HG03378 (cell line): ENCODE measurements around the gene DKK3.

Experiments
- ATAC-seq: cut with Tn5 transposase; IDR thresholded peaks from one replicate; pipeline ENCODE4 v1.9.1; 2021; ENCODE audit warnings: mild to moderate bottlenecking, moderate library complexity; ENCODE audit not compliant: unreplicated experiment

Gene DKK3

DNA sequence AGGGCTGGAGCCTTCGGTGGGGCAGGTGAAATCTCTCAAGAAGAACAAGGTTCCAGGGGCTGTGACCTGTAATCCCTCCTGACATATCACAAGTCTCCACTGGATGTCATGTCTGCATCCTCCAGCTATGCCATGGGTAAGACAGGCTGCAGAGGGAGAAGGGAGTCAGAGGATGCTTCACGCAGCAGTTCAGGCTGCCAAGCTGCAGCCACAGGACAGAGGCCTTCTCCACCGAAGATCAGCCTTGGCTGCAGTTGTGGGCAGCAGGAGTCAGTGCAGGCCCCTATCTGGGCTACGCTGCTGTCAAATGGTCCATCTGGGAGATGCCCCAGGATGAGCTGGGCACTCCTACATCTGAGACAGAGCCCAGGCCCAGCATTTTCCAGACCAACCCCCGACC is 25.0 kb downstream of the DKK3 start:
- ATAC-seq = no peak

DNA sequence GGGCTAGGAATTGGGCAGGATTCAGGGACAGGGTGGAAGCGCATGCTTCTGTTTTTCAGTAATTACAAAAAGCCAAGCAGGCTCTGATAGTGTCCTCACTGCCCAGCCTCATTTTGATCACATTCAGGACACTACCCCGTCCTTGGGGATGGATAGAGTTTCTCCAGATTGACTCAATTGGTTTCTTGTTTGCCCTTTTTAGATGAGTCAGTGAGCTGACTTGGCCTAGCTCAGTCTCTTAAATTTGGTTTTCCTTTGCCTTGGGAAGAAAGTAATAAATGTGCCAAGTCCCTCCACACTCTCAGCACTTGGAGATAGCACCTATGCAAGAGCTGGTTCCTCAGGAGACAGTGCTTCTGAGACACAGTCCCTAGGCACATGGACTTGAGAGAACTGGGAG is 25.5 kb downstream of the DKK3 start:
- no peak for ATAC-seq

DNA sequence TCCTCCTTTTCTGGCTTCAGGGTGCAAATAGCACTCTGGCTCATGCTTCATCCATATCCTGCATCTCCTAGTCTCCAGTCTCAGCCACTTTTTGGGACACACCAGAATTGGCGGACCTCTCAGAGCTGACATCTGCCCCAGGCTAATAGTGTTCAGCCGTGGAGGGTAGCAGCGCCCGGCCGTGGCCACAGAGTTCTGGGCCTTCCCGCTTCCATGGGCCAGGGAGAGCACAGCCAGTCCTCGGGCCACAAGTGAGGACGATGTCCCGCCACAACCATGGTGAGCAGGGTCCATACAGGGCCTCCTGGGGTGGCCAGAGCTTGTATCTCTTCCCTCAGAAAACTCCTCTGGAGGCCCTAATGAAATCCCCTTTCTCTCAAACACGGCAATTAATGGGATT is 26.0 kb downstream of the DKK3 start:
- no peak for ATAC-seq

DNA sequence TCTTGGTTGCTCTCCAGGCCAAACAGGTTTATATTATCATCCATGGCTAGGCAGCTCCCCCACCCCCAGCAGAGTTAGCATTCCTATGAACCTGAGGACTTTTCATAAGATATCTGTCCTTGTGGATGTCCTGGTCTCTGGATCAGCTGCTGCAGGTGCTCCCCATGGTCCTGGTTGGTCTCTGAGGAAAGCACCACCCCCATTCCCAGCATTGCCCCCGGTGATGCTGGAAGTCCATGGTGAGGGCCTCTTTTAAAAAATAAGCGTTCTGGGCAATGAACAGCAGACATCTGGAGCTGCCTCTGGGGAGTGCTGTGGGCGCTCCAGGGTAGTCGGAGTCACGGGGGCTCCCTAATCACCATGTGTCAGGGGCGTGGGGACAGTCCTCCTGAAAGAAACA is 26.6 kb downstream of the DKK3 start:
- ATAC-seq = no peak

DNA sequence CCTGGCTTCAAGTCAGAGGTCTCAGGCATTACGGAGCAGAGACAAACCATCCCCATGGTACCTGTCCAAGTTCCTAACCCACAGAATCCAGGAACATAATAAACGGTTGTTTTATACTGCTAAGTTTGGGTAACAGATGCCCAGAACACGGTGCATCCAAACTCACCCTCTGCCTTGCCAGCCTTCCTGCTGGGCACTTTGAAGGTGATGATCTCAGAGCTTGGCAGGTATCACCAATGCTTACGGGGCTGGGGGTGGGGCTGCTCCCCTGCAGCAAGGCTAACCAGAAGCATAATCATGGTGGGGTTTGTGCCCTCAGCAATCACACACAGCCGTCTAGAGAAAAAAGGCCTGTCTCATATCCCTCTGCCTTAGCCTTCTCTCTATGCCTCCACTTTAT is 27.1 kb downstream of the DKK3 start:
- no peak for ATAC-seq

DNA sequence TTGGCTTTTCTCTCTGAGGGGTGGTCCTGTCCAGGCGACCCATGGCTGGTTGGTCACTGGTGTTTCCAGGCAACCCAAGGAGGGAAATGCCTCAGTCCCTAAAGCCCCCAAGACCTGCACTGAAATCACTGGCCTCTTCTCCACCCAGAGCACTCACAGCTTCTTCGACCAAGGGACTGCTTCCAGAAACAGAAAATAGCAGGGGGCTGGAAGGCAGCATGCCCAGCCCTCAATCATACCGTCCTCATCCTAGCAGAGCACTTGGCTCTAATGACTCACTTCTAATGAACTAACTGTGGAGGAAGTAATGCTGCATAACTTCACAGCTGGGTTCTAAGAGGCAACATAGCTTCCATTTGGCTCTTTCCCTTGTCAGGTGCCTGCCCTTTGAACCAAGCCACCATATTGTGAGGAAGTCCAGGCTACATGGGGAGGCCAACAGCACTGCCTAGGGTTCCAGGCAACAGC is 27.6 kb downstream of the DKK3 start:
- no peak for ATAC-seq

DNA sequence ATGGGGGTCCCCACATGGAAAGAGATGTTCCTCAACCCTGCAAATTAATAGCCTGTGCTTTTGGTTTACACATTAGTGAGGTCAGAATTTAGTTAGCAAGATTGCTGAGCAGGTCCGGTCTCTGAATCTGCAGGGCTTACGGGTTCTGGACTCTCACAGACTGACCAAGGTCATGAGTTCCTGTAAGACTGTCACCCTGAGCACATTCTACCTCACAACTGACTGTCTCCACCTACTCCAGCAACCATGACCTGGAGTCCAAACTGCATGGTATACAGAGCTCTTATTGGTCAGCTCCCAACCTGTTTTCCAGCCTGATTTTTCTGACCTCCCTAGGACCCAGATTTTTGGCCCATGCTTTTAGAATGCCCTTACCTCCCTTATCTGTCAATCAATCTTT is 28.2 kb downstream of the DKK3 start:
- ATAC-seq = no peak

DNA sequence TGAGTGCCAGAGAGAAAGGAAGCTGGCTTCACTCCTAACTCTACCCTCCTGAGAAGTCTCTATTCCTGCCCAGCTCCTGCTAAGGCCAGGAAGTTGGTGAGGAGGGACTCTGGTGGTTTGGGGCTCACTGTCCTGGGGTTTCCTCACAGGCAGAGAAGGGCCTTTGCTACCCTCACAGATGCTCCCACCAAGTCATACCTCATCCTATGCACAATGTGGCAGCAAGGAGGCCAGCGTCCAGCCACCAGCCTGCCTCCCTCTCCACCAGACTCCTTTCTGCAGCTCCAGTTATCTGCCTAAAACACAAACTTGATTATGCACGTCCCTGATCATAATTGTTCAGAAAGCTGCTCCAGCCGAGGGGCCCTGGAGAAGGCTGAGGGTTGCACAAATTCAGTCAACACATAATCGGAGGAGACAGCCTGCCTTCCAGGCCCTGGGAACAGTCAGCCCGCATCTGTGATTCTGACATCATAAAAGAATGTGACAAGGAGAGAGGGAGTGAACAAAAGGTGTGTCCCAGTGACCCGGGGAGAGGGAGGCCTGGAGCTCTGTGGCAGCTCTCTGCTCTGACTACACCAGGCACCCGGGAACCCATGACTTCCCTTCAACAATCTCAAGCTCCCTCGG is 28.8 kb downstream of the DKK3 start:
- no peak for ATAC-seq

DNA sequence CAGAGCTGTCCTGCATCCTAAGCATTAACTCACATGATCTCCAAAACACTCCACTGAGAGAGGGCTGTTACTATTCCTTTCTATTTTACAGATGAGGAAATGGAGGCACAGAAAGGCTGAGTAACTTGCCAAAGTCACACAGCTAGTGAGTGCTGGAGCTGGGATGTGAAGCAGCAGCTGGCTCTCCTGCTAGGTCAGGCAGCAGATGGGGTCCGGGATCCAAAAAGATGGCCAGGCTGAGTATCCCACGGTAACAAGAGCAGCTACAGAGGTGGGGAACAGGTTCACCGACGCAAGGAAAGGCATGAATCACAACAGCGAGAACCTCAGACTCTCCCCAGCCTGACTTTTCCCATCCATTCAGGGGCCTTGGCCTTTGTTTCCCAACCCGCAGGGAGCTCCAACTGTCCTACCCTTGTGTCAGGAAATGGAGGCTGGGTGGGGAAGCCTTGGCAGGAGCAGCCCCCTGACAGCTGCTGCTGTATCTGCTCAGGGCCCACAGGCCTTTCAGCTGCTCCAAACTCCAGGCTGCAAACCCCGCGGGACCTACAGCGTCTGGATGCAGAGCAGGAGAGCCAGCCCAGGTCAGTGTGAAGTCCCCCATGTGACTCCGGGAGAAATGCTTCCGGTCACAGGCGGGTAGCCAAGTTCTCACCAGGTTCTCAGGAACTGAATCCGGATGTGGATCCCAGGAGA is 29.5 kb downstream of the DKK3 start:
- no peak for ATAC-seq

DNA sequence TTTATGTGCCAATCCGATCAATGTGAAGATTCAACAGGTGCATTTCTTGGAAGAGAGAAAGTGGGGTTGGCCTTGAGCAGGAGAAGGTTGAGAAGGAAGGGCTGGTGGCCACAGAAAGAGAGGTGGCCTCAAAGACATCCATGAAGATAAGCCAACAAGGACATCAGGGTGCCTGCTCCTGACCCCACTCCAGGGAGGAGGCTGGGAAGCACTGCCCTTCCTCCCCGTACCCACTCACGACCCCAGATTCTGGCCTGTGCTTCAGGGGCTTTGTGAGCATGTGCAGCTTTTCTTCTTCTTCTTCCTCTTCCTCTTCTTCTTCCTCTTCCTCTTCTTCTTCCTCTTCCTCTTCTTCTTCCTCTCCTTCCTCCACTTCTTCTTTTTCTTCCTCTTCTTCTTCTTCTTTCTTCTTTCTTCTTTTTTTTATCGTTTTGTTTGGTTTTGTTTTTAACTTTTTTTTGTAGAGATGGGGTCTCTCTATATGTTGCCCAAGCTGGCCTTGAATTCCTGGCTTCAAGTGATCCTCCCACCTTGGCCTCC is 30.3 kb downstream of the DKK3 start:
- no peak for ATAC-seq

DNA sequence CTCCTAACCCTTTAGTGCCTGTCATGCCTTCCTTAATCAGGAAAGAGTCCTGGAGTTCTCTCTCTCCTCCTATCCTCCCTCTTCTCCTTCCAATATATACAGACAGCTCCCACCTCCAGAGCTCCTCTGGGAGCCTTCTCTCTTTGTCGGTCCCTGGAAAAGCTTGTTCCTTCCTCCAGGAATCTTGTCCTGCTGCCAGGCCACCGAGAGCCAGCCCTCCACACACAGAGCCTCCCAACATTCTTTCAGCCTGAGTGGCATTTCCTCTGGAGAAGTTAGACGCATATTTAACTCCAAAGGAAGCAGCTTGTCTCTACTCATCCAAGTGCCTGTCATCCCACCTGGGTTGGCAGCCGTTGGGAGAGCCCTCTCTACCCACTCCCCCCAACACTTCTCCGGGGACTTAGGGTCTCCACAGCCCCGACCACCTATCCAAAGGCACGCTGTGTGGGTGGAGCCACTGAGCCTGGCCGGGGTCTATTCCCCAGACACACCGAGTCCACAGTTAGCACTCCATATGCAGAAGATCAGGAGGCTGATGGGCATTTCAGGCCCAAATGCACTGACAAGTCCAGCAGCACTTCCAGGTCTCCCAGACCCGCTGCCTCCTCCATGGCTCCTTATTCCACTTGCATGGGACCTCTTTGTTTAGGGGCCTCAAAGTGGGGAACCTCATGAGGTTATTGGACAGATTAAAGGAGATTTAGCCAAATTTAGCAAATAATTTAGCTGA is 31.1 kb downstream of the DKK3 start:
- ATAC-seq = no peak

DNA sequence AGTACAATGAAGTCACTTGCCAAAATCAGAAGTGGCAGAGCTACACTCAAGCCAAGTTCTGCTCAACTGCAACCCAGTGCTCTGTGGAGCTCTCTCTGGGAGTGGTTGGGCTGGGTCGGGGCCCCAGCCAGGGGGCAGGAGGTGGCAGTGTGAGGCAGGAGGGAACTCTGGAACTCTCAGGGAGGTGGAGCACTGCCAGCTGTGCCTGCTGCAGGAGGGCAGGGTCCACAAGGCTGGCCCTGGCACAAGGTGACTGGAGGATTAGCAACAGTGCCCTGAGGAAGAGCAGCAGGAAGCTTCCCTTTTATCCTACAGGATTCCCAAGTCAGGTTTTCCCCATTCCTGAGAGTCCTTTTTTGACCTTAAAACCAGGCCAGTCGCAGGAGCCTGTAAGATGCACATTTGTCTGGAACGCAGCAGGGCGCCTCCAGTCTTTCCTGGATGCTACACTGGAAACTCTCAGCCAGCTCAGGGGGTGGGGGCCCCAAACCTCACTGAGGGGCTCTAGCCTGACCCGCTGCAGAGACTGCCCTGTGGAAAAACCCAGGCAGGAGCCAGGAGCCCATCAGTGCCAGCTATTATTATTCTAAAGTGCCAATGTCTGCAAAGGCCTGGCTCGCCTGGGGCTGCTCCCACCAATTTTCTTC is 31.8 kb downstream of the DKK3 start:
- no peak for ATAC-seq

DNA sequence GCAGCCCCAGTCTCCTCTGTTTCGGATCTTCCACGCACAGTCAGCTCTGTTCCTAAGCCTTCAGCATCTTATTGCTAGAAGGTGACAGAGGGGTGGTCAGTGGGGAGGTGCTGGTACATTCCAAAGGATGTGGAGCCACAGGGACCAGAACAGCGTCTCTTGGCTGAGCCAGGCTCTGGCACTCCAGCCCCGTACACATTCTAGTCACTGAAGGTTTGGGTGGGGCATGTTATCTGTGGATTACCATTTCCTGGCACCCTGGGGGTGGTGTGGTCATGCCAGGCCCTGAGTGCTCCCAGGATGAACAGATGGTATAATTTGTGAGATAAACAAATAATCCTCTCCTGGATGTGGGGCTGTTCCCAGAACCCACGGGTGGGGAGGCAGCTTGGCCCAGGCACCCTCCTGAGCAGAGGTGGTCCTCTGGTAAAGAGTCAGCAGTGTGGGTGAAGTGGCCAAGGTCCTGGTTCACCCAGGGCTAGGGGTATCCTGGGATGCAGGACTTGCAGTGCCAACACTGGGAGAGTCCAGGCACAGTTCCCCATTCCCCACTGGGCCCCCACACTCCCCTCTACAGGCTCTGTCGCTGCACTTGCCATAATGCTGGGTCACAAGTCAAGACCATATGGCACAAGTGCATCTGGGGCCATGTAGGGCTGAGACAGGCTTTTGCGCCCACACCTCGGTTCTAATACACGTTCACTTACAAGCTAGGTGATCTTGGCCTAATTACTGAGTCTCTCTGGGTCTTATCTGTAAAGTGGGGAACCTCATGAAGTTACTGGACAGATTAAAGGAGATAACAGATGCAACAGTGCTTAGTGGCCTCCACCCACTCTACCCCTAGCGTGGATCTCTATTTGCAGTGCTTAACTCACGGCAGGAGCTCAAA is 33.0 kb downstream of the DKK3 start:
- ATAC-seq = no peak

DNA sequence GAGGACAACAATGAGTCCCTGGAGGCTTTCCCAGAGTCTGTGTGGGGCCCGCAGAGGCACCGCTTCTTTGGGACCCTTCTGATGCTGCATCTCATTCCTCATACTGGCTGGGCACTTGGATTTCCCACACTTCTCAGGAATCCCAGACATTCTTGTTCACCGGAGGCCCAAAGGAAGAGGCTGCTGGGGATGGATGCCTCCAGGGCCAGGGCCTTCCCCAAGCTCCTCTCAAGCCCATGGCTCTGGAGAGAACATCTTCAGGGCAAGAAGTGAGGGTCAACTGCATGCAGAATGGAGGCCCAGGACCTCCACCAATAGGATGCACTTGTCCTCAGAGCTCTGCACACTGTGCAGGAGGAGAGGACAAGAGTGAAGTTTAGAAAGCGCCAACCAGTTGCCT is 34.6 kb downstream of the DKK3 start:
- ATAC-seq = no peak

DNA sequence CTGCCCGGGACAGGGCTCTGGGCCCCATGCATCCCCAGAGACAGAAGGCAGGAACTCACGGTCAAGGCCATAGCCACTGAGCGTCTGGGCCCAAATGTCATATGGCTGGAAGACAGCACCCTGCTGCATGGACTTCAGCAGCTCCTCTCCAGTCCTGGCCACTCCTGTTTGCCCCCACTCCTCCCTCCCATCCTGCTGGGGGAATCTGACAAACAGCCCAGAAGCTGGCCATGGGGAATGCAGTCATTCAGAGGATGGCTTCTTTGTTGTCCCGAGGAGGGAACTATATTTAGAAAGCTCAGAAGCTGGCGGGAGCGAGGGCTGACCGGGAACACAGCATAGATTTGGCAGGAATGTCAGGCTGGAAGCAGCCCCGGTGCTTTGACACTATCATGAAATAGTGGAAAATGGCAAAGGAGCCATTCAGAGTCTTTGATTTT is 35.0 kb downstream of the DKK3 start:
- ATAC-seq = no peak

DNA sequence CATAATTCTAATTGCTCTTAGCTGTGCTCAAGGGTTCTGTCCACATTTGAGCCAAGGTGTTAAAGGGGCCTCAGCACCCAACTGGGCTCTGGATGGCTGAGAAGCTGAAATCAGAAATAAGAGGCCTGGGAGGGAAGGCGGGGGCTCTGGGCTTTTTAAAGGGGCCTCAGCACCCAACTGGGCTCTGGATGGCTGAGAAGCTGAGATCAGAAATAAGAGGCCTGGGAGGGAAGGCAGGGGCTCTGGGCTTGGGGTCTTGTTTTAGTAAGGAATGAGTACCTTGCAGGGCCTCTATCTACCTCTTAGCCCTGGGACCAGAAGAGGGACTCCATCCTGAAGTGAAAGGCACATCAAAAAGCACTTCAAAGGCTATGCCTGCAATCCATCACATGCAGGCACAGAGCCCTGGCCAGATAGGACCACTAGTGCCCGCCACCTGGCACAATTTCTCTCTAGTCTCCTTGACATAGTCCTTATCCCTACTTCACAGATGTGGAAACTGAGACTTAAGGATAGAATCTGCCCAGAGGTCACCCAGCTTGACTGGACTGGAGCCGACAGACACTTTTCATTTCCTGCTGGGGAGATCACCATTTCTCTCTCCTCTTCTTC is 35.6 kb downstream of the DKK3 start:
- no peak for ATAC-seq

DNA sequence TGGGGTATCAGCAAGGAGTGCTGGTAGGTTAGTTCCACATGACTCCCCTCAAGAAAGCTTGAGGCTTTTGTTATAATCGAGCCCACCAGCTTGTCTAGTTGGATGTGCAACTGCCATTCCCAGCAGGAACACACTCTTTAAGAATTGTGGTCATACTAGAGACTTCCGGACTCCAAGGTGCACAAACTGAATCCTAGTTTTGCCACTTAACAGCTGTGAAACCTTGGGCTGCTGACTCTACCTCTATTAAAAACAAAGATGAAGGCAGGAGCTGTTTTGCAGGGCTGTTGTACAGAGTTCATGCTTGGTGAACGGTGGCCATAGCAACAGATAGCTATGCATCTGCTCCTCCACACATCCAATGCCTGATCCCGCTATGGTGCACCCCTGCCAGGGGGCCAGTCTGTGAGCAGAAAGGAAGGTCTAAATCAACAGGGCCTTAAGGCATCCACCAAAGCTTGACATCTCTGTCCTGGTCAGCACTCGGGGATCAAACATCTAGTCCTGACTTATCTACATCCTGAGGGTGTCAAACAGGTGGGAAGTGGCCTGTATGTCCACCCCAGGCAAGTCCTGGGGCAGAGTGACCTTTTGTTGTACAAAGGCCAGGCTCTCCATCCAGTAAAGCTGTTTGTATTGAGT is 36.4 kb downstream of the DKK3 start:
- no peak for ATAC-seq

DNA sequence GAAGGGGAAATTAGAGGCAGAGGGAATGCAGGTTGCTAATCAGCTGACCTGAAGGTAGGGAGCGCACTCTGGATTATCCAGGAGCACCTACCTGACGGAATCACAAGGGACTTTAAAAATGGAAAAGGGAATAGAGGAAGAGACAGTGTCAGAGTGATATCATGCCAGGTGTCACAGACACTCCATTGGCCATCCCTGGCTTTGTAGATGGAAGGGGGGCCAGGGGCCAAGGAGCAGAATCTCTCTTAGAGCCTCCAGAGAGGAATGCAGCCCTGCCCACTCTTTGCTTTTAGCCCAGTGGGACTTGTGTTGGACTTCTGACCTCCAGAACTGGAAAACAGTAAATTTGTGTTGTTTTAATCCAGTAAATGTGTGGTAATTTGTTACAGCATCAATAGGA is 37.9 kb downstream of the DKK3 start:
- ATAC-seq = no peak
